Neural cell (in vitro differentiated cells): ENCODE results near the gene RAI1.

Source experiments
- CTCF ChIP-seq: fragments of 450-650 bp; IDR thresholded peaks from 2 replicates; pipeline ENCODE4 v1.5.1; 2014; ENCODE audit warnings: antibody characterized with exemption, mild to moderate bottlenecking, moderate library complexity; ENCODE audit not compliant: poor library complexity, severe bottlenecking
- EZH2 ChIP-seq: fragments of 200-600, 300-800 bp; shearing (Covaris generic), sonication (generic); IDR thresholded peaks from 2 replicates; pipeline ENCODE4 v1.6.1; 2014; ENCODE audit warnings: antibody characterized with exemption, low read length, borderline replicate concordance, mild to moderate bottlenecking; ENCODE audit not compliant: insufficient read depth, poor library complexity, severe bottlenecking
- POLR2AphosphoS5 ChIP-seq: IDR thresholded peaks from 2 replicates; pipeline ENCODE4 v1.6.1; 2012
- RAD21 ChIP-seq: fragments of 450-650 bp; conservative IDR thresholded peaks from 2 replicates; pipeline ENCODE4 v1.6.1; 2014; ENCODE audit warnings: antibody characterized with exemption, mild to moderate bottlenecking, moderate library complexity
- TAF1 ChIP-seq: IDR thresholded peaks from 2 replicates; pipeline ENCODE4 v1.6.1; 2012; ENCODE audit warnings: low read depth

- no peak for TF ChIP-seq CTCF
- TF ChIP-seq RAD21 = no peak
- TF ChIP-seq TAF1 = no peak
- no peak for TF ChIP-seq EZH2
- no peak for TF ChIP-seq POLR2AphosphoS5
Measured at GRCh38 chr17:17676752-17677151, 4.5 kb upstream of the RAI1 start.
